H1 (cell line): ENCODE results near the gene SH2B3. TPM values are rescaled to one million over a fixed set of nuclear protein-coding genes. Genes with fewer than 3 reads are reported as not detected.

Experiments
- CTCF ChIA-PET: fragments of 300-600 bp; sonication (Branson Sonifier 250); formaldehyde crosslinking; loops from one replicate; lab custom pipeline; 2021; ENCODE audit not compliant: partially characterized antibody; lab: Charles Lee
- POLR2A ChIA-PET: fragments of 300-600 bp; sonication (Branson Sonifier 250); formaldehyde crosslinking; loops from one replicate; lab custom pipeline; 2021; ENCODE audit warnings: inconsistent platforms; ENCODE audit not compliant: partially characterized antibody; lab: Charles Lee
- DNase-seq, 2 experiments: peaks; one replicate each; pipeline versions ENCODE4 v3.0.0 to v3.0.0-alpha.2; 2010 to 2022; ENCODE audit warnings: low spot score in 2 of 2, low read depth in 1 of 2, mixed read lengths in 1 of 2
- FAIRE-seq: peaks from 2 replicates; lab custom pipeline; 2011; peaks lifted over from hg19 to GRCh38; lab: Jason Lieb, UNC
- H2AFZ ChIP-seq: 2 replicates; pipeline ENCODE4 v1.8.1; 2012; ENCODE audit warnings: low read length, inconsistent platforms
- H2AK5ac ChIP-seq: 2 replicates; pipeline ENCODE4 v1.6.1; 2013; ENCODE audit warnings: low read depth, low read length
- H2BK120ac ChIP-seq: replicated peaks from 2 replicates; pipeline ENCODE3; 2013; ENCODE audit warnings: low read depth, low read length, inconsistent platforms
- H2BK12ac ChIP-seq: 2 replicates; pipeline ENCODE4 v1.6.1; 2013; ENCODE audit warnings: low read depth, low read length
- H2BK15ac ChIP-seq: 2 replicates; pipeline ENCODE4 v1.6.1; 2013; ENCODE audit warnings: low read length
- H2BK20ac ChIP-seq: 2 replicates; pipeline ENCODE4 v1.6.1; 2013; ENCODE audit warnings: low read length
- H2BK5ac ChIP-seq: 2 replicates; pipeline ENCODE4 v1.6.1; 2013; ENCODE audit warnings: low read depth, low read length
- H3K14ac ChIP-seq: 2 replicates; pipeline ENCODE4 v1.6.1; 2013; ENCODE audit warnings: inconsistent platforms; ENCODE audit not compliant: insufficient read length
- H3K18ac ChIP-seq: 2 replicates; pipeline ENCODE4 v1.6.1; 2013; ENCODE audit warnings: low read length; ENCODE audit errors: extremely low read depth
- H3K23ac ChIP-seq: 2 replicates; pipeline ENCODE4 v1.6.1; 2013; ENCODE audit warnings: inconsistent platforms; ENCODE audit not compliant: insufficient read length
- H3K23me2 ChIP-seq: 2 replicates; pipeline ENCODE4 v1.6.1; 2013; ENCODE audit warnings: low read depth, low read length
- H3K27ac ChIP-seq: 2 replicates; pipeline ENCODE4 v1.6.1; 2011; ENCODE audit warnings: low read depth, low read length, inconsistent platforms
- H3K27me3 ChIP-seq, 4 experiments: replicated peaks in 1 of 4; 1 replicate in 1 of 4; 2 replicates in 3 of 4; pipeline versions ENCODE4 v1.6.1 to v1.8.1; 2011 to 2013; ENCODE audit warnings: low read length in 3 of 4, mild to moderate bottlenecking in 3 of 4, inconsistent platforms in 2 of 4, mixed read lengths in 2 of 4, moderate library complexity in 1 of 4; ENCODE audit not compliant: control insufficient read depth in 3 of 4, insufficient read depth in 3 of 4; ENCODE audit errors: extremely low read depth in 1 of 4
- H3K36me3 ChIP-seq, 4 experiments: 2 replicates each; pipeline versions ENCODE4 v1.6.1 to v1.8.1; 2011 to 2013; ENCODE audit warnings: mild to moderate bottlenecking in 4 of 4, low read length in 3 of 4, moderate library complexity in 2 of 4, control low read depth in 1 of 4, inconsistent platforms in 1 of 4; ENCODE audit not compliant: insufficient read depth in 4 of 4, control insufficient read depth in 2 of 4
- H3K4ac ChIP-seq: replicated peaks from 2 replicates; pipeline ENCODE3; 2013; ENCODE audit warnings: low read length, low read depth, mixed read lengths, inconsistent platforms; ENCODE audit not compliant: insufficient read length
- H3K4me1 ChIP-seq, 4 experiments: replicated peaks in 1 of 4; 1 replicate in 1 of 4; 2 replicates in 3 of 4; pipeline versions ENCODE4 v1.6.1 to v1.8.1; 2011 to 2013; ENCODE audit warnings: low read length in 3 of 4, inconsistent platforms in 2 of 4, mixed read lengths in 1 of 4; ENCODE audit not compliant: insufficient read depth in 4 of 4, control insufficient read depth in 3 of 4
- H3K4me2 ChIP-seq, 2 experiments: 2 replicates each; pipeline versions ENCODE4 v1.6.1 to v1.8.1; 2011 to 2013; ENCODE audit warnings: low read depth in 2 of 2, low read length in 2 of 2, control low read depth in 1 of 2, inconsistent platforms in 1 of 2, mild to moderate bottlenecking in 1 of 2; ENCODE audit not compliant: insufficient read depth in 1 of 2
- H3K4me3 ChIP-seq, 4 experiments: fragments of 200-600, 300-600 bp in 1 of 4; sonication (generic), shearing (Covaris generic), sonication (Bioruptor Twin) in 1 of 4; 2 replicates each; pipeline versions ENCODE4 v1.5.1 to v1.8.1; 2011 to 2016; ENCODE audit warnings: low read length in 4 of 4, low read depth in 3 of 4, control low read depth in 2 of 4, inconsistent platforms in 2 of 4, mild to moderate bottlenecking in 2 of 4, mixed read lengths in 1 of 4, moderate library complexity in 1 of 4; ENCODE audit not compliant: insufficient read depth in 2 of 4; ENCODE audit errors: extremely low read depth in 1 of 4
- H3K56ac ChIP-seq: replicated peaks from 2 replicates; pipeline ENCODE3; 2013; ENCODE audit warnings: low read depth, mild to moderate bottlenecking, mixed read lengths, low read length, inconsistent platforms; ENCODE audit not compliant: insufficient read length
- H3K79me1 ChIP-seq: 2 replicates; pipeline ENCODE4 v1.6.1; 2013; ENCODE audit warnings: low read depth, low read length, control low read depth
- H3K79me2 ChIP-seq, 2 experiments: 2 replicates each; pipeline versions ENCODE4 v1.6.1 to v1.8.1; 2012 to 2013; ENCODE audit warnings: low read length in 2 of 2, mild to moderate bottlenecking in 2 of 2, inconsistent platforms in 1 of 2; ENCODE audit not compliant: insufficient read depth in 2 of 2, control insufficient read depth in 1 of 2
- H3K9ac ChIP-seq, 4 experiments: replicated peaks in 1 of 4; 1 replicate in 1 of 4; 2 replicates in 3 of 4; pipeline versions ENCODE4 v1.6.1 to v1.8.1; 2011 to 2013; ENCODE audit warnings: low read depth in 3 of 4, low read length in 3 of 4, control low read depth in 2 of 4, mild to moderate bottlenecking in 2 of 4, moderate library complexity in 2 of 4, inconsistent platforms in 1 of 4; ENCODE audit errors: extremely low read depth in 1 of 4
- H3K9me3 ChIP-seq, 2 experiments: 2 replicates each; pipeline versions ENCODE4 v1.6.1 to v1.8.1; 2012 to 2013; ENCODE audit warnings: mild to moderate bottlenecking in 2 of 2, moderate library complexity in 2 of 2, control low read depth in 1 of 2, inconsistent platforms in 1 of 2, low read depth in 1 of 2, low read length in 1 of 2, mixed read lengths in 1 of 2; ENCODE audit not compliant: insufficient read depth in 2 of 2
- H4K20me1 ChIP-seq, 2 experiments: replicated peaks in 1 of 2; 2 replicates each; pipeline versions ENCODE3 to v1.8.1; 2011 to 2013; ENCODE audit warnings: inconsistent platforms in 2 of 2, low read length in 2 of 2, mild to moderate bottlenecking in 1 of 2; ENCODE audit not compliant: insufficient read depth in 2 of 2, control insufficient read depth in 1 of 2
- H4K5ac ChIP-seq: 2 replicates; pipeline ENCODE4 v1.6.1; 2013; ENCODE audit warnings: low read length, low read depth, mixed read lengths, inconsistent platforms; ENCODE audit not compliant: insufficient read length
- H4K8ac ChIP-seq: 2 replicates; pipeline ENCODE4 v1.8.0; 2013; ENCODE audit warnings: mild to moderate bottlenecking, moderate library complexity, low read length, inconsistent platforms; ENCODE audit not compliant: insufficient read depth; ENCODE audit errors: extremely low read depth
- H4K91ac ChIP-seq: replicated peaks from 2 replicates; pipeline ENCODE3; 2013; ENCODE audit warnings: low read length, mixed read lengths, inconsistent platforms; ENCODE audit not compliant: insufficient read length
- HDAC6 ChIP-seq: IDR thresholded peaks from one replicate; pipeline ENCODE4 v1.7.1; 2012; ENCODE audit warnings: low read depth, mild to moderate bottlenecking, inconsistent platforms, low read length, moderate library complexity
- KDM5A ChIP-seq: fragments of 200-600 bp; IDR thresholded peaks from 2 replicates; pipeline ENCODE4 v1.7.1; 2012; ENCODE audit warnings: mild to moderate bottlenecking, low read length, inconsistent platforms, mixed read lengths
- SP2 ChIP-seq: IDR thresholded peaks from 2 replicates; pipeline ENCODE4 v1.6.1; 2012; ENCODE audit warnings: mild to moderate bottlenecking, low read length, inconsistent platforms
- ZNF274 ChIP-seq: IDR thresholded peaks from 2 replicates; pipeline ENCODE4 v1.7.0; 2012; ENCODE audit warnings: low read length, borderline replicate concordance; ENCODE audit errors: extremely low read depth
- WGBS, 2 experiments: shearing (Covaris generic) in 1 of 2; methylation state at CpG; one replicate each; pipeline versions ENCODE4 v1.1.6 to v1.1.7; 2013 to 2015; ENCODE audit warnings: low lambda C conversion rate in 2 of 2, mixed read lengths in 2 of 2, inconsistent platforms in 1 of 2, low coverage in 1 of 2, missing lambda C conversion rate in 1 of 2; ENCODE audit not compliant: insufficient replicate concordance in 2 of 2, insufficient coverage in 1 of 2, insufficient read length in 1 of 2; ENCODE audit errors: extremely low coverage in 1 of 2, missing lambda C conversion rate in 1 of 2; 5-methylcytosine and 5-hydroxymethylcytosine counted together
- polyA plus RNA-seq, 7 experiments: library from polyadenylated mRNA; depleted of rRNA in 3 of 7; stranded (reverse) in 5 of 7; unstranded in 2 of 7; fragments of >200 nt in 5 of 7; fragments of 200-250 nt in 2 of 7; gene quantifications; 1 replicate in 5 of 7; 2 replicates in 1 of 7; 4 replicates in 1 of 7; pipeline versions ENCODE4 v1.2.1 to v1.2.3, GENCODE V29; 2011 to 2013; ENCODE audit warnings: missing spikeins in 2 of 7, mixed read lengths in 2 of 7
- total RNA-seq: library from RNA; stranded (reverse); fragmentation: NEBNext Ultra II Directional; extraction: Animal tissue kit (Norgen Biotek cat#: 25700); gene quantifications from 2 replicates; pipeline ENCODE4 v1.2.1, GENCODE V29; 2021
- TF ChIP-seq, protein P1 (sequence below): IDR thresholded peaks from 2 replicates; pipeline ENCODE4 v1.6.1; 2011; ENCODE audit warnings: low read depth, mild to moderate bottlenecking, low read length; ENCODE audit not compliant: insufficient read depth

The SH2B3 gene
- total and polyA plus RNA-seq, 2 of the 8 experiments (the other 6 are each of a cell fraction or from before 2014, with no cell fraction given): 20.8 to 34.1 TPM

DNA sequence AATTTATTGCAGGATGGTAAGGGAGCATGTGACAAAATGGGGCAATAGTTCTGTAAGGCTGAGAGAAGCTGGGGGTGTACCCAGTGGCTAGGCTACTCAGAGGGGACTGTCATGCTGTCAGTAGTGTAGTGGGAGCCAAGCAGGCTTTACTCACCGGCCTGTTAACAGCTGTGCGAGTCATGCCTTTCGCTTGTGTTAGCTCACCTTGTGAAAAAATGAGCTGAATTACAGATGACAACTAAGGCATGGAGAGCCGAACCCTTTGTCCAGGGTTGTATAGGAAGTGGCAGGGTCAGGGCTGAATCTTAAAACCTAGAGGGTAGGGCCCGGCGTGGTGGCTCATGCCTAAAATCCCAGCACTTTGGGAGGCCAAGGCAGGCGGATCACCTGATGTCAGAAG, 37.9 kb downstream of the SH2B3 start:
- ChIA-PET POLR2A (interaction anchor here (3.4 to 5.3 kb wide), 4 partner anchors 9 to 39 kb away, joined by 16 to 29 read pairs (median 24); no protein-coding TSS in a partner anchor), CTCF (interaction anchor here (1.2 to 31.7 kb wide), 5 partner anchors 7 to 40 kb away, joined by 5 to 838 read pairs (median 80); partner anchors contain the start of gene SH2B3)
- no peak for DNase-seq
- Histone ChIP-seq H3K56ac (no peak overlapping the region), H3K9ac (no peak overlapping the region), H4K91ac (no peak overlapping the region), H2BK120ac (no peak overlapping the region), H3K36me3 (peaks cover 12 to 25% (median 17%) of the 10 kb centered on the region in 4 experiments), H3K18ac (no peak overlapping the region), H2BK5ac (no peak overlapping the region), H3K4ac (no peak overlapping the region), H3K79me1 (peaks cover 20% of the 10 kb centered on the region), H2BK15ac (no peak overlapping the region), H3K14ac (no peak overlapping the region), H3K4me2 (no peak overlapping the region), H4K8ac (no peak overlapping the region), H2BK12ac (no peak overlapping the region), H2AK5ac (no peak overlapping the region), H3K4me1 (peaks cover 0 to 19% (median 11%) of the 10 kb centered on the region in 4 experiments; a peak in 6 of 7 replicates), H3K9me3 (no peaks in the 10 kb centered on the region), H3K23ac (no peak overlapping the region), H3K27ac (no peak overlapping the region), H4K20me1 (peaks cover 25 to 26% of the 10 kb centered on the region in 2 experiments), H3K4me3 (no peak overlapping the region), H3K27me3 (no peaks in the 10 kb centered on the region), H3K79me2 (peaks cover 0 to 36% of the 10 kb centered on the region in 2 experiments; a peak in 2 of 4 replicates), H4K5ac (no peak overlapping the region), H2BK20ac (no peak overlapping the region), H2AFZ (no peak overlapping the region), H3K23me2 (no peaks in the 10 kb centered on the region)
- no peak for TF ChIP-seq KDM5A
- no peak for TF ChIP-seq SP2
- TF ChIP-seq, protein P1, sequence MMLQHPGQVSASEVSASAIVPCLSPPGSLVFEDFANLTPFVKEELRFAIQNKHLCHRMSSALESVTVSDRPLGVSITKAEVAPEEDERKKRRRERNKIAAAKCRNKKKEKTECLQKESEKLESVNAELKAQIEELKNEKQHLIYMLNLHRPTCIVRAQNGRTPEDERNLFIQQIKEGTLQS: no peak
- no peak for TF ChIP-seq HDAC6
- no peak for TF ChIP-seq ZNF274
- FAIRE-seq: no peak
- WGBS, 2 experiments: 94% methylated on average over 7 of the region's 7 CpGs; no CpG with 5 or more reads in 1 of the 2 experiments
